ENCODE measurements around the gene FLOT1. TPM values are rescaled to one million over a fixed set of nuclear protein-coding genes. Genes with fewer than 3 reads are reported as not detected.
"Not testable (repeated sequence)": the region's sequence is repeated elsewhere in the genome, so short reads cannot be mapped to it uniquely, and the experiment has no call there.

FLOT1 gene
- total RNA-seq, 2 donors from 2014 or later: 170 to 179 TPM

- no peak for DNase-seq
- peak in 1 of 2 donors; percentile 4 for ATAC-seq
- intact Hi-C loops (cut with DNase I): loop anchor here in 1 of 2 donors (10.0 kb wide), 1 partner anchor 103 kb away; the partner anchor contains the start of gene ATAT1
These were observed 14.4 kb downstream of the FLOT1 start for GRCh38 chr6:30727920-30728553.

GRCh38 chr6:30726506-30727413, 15.7 kb downstream of the FLOT1 start:
- intact Hi-C loops (cut with DNase I): loop anchor here in 1 of 2 donors (10.0 kb wide), 1 partner anchor 102 kb away; the partner anchor contains the start of gene ATAT1
- no peak for DNase-seq
- ATAC-seq: no peak

- ATAC-seq (no peak), DNase-seq (no peak)
- intact Hi-C loops (cut with DNase I): loop anchor here (2.0 to 10.0 kb wide), 2 partner anchors 47 to 101 kb away; partner anchors contain the start of gene ATAT1 (in 1 of the 2)
These were observed 16.6 kb downstream of the FLOT1 start for GRCh38 chr6:30725713-30726505.

- ATAC-seq (no peak), DNase-seq (no peak)
- intact Hi-C loops (cut with DNase I): loop anchor here (2.0 to 10.0 kb wide), 2 partner anchors 46 to 100 kb away; partner anchors contain the start of gene ATAT1 (in 1 of the 2)
These were observed 17.4 kb downstream of the FLOT1 start for GRCh38 chr6:30724906-30725667.

- intact Hi-C loops (cut with DNase I): loop anchor here (2.0 to 10.0 kb wide), 2 partner anchors 45 to 99 kb away; partner anchors contain the start of gene ATAT1 (in 1 of the 2)
- DNase-seq, ATAC-seq: not testable (repeated sequence)
These were observed 18.4 kb downstream of the FLOT1 start for GRCh38 chr6:30723843-30724741.

- intact Hi-C loops (cut with DNase I): loop anchor here in 1 of 2 donors (2.0 to 10.0 kb wide), 2 partner anchors 44 to 98 kb away; partner anchors contain the start of gene ATAT1
- not testable (repeated sequence) for ATAC-seq, DNase-seq
These were observed 19.2 kb downstream of the FLOT1 start for GRCh38 chr6:30723159-30723842.

GRCh38 chr6:30722280-30723112, 20.0 kb downstream of the FLOT1 start:
- intact Hi-C loops (cut with DNase I): loop anchor here in 1 of 2 donors (2.0 to 10.0 kb wide), 2 partner anchors 44 to 98 kb away; partner anchors contain the start of gene ATAT1
- ATAC-seq: peak; percentile 1 to 3
- DNase-seq: peak; percentile 78

- intact Hi-C loops (cut with DNase I): loop anchor here in 1 of 2 donors (2.0 to 10.0 kb wide), 2 partner anchors 43 to 97 kb away; partner anchors contain the start of gene ATAT1
- peak; percentile 63 for DNase-seq
- not testable (repeated sequence) for ATAC-seq
These were observed 20.5 kb downstream of the FLOT1 start for GRCh38 chr6:30722025-30722279.

GRCh38 chr6:30721198-30722024, 21.1 kb downstream of the FLOT1 start:
- ATAC-seq: peak; percentile 77 to 80
- intact Hi-C loops (cut with DNase I): loop anchor here in 1 of 2 donors (2.0 to 10.0 kb wide), 2 partner anchors 43 to 97 kb away; partner anchors contain the start of gene ATAT1
- DNase-seq: peak; percentile 94

- ATAC-seq: peak; percentile 12 to 23
- intact Hi-C loops (cut with DNase I): loop anchor here in 1 of 2 donors (10.0 kb wide), 1 partner anchor 96 kb away; the partner anchor contains the start of gene ATAT1
- peak; percentile 82 for DNase-seq
These were observed 21.7 kb downstream of the FLOT1 start for GRCh38 chr6:30720738-30721197.

- intact Hi-C loops (cut with DNase I): loop anchor here in 1 of 2 donors (10.0 kb wide), 1 partner anchor 95 kb away; the partner anchor contains the start of gene ATAT1
- ATAC-seq: peak; percentile 77 to 82
These were observed 22.4 kb downstream of the FLOT1 start, which contains the start of gene TUBB for GRCh38 chr6:30719791-30720737. TSS of gene TUBB (plus strand) at chr6:30720352. CDS start at chr6:30720507, 155 bp downstream.

GRCh38 chr6:30719356-30719755, 23.1 kb downstream of the FLOT1 start:
- no peak for DNase-seq
- intact Hi-C loops (cut with DNase I): no loop called here
- no peak for ATAC-seq

More at GRCh38 chr6:30719791-30720737, 22.4 kb downstream of the FLOT1 start, which contains the start of gene TUBB:
- DNase-seq: peak; percentile 97
